Raji (cell line): ENCODE measurements around the gene VPS52.

Experiments
- POLR2A ChIP-seq: IDR thresholded peaks from 2 replicates; pipeline ENCODE4 v1.6.1; 2011; ENCODE audit warnings: low read depth, low read length, control low read depth; ENCODE audit not compliant: insufficient read depth

The VPS52 gene

DNA sequence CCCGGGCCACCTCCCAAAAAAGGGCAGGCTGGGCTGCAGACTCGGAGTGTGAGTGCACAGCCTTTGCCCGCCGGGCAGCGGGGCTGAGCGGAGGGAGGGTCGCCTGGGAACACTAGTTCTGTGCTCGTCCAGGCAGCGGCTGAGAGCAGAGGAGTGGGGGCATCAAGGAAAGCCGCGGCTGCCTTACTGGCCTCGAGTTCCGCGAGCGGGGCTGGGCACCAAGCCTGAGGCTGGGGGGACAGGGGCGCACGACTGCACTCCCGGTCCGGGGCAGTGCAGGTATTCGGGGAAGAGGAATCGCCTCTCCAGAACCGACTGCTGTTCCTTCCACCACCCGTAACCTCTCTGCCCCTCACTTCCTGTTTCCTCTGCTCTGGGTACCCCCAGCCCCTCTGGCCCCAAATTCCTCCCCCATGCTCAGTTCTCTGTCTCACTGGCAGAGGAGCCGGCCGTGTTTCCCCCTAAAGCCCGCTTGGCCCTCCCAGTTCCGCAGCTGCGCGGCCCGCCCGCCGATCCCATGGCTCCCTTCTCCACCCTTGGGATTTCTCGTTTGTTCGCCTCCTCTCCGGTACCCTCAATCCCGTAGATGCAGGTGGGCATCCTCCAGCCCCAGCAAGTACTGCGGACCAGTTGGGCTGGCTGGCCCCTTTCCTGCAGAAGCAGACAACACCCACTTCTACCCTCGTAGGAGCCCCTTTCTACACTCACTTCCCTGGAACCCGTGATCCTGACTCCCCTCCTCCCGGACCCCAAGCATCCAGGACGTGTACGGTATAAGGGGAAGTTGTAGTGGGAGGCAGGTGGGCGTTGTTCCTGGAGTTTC, 58.3 kb downstream of the VPS52 start:
- TF ChIP-seq POLR2A: 0 out of 2 replicates have a peak, but pooled peaks have one; percentile 24

- TF ChIP-seq POLR2A: no peak
These were observed 58.9 kb downstream of the VPS52 start for GRCh38 chr6:33212857-33213165.

DNA sequence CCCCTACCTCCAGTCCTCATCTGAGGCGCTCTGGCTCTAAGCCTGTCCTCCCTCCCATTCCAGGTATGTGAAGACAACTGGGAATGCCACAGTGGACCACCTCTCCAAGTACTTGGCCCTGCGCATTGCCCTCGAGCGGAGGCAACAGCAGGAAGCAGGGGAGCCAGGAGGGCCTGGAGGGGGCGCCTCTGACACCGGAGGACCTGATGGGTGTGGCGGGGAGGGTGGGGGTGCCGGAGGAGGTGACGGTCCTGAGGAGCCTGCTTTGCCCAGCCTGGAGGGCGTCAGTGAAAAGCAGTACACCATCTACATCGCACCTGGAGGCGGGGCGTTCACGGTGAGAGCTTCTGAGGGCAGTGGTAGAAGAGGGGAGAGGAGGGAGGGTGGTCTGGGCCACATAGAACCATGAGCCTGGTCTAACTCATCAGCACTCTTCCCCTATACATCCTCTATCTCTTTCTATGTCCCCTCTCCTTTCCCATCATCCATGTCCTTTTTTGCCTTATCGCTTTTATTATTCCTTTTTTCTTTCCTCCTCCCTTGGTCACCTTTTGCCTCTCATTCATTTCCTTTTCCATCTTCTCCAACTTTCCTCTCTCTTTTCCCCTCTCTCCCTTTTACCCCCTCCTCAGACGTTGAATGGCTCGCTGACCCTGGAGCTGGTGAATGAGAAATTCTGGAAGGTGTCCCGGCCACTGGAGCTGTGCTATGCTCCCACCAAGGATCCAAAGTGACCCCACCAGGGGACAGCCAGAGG, 59.8 kb downstream of the VPS52 start:
- no peak for TF ChIP-seq POLR2A

GRCh38 chr6:33211136-33211535, 60.5 kb downstream of the VPS52 start:
- no peak for TF ChIP-seq POLR2A

DNA sequence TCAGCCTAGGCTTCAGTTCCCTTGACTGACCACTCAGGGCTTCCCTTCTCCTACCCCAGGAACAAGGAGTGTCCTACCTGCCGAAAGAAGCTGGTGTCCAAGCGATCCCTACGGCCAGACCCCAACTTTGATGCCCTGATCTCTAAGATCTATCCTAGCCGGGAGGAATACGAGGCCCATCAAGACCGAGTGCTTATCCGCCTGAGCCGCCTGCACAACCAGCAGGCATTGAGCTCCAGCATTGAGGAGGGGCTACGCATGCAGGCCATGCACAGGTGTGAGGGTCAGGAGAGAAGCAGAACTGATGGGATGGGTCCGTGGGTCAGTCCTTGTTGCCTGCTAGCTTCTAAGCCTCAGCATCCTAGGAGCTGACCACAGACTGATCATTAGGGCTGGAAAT, 61.8 kb downstream of the VPS52 start:
- TF ChIP-seq POLR2A: no peak

DNA sequence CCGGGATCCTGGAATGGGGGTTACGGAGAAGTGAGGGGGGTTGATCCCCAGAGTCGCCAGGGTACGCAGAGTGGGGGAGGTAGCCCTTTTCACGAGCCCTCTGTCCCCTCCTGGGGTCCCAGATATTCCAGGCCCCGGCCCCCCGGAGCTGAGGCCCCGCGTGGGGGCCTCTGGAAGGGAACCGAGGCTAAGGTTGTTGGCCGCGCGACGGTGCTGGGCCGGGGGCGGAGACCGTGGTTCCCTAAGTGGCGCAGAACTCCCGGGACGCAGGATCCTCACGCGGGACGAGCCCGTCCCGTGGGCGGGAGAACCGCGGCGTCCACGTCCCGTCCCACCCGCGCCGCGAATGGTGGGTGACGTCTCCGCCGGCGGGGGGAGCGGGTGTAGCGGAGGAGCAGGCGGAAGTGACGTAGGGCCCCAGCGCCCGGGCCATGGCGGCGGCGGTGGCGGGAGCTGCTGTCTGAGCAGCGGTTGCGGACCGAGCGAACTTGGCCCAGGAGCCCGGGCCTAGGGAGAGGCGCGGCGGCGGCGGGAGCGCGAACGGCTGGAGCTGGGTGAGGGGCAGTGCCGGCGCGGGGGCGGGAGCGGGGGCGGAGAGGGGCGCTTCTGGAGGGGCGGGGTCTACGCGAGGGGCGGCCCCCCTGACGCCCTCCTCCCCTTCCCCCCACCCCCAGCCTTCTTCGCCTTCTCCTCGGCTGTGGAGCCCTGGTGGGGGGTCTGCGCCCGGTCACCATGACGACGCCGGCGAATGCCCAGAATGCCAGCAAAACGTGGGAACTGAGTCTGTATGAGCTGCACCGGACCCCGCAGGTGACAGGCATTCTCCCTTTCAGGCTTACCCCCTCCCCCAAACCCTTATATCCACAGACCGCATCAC, 63.3 kb downstream of the VPS52 start, which contains the start of gene RING1:
TSS of gene RING1 (plus strand) at position 410 of the 877 bp plus-strand sequence. CDS start at position 733, 323 bp downstream.
- peak; percentile 90 for TF ChIP-seq POLR2A

- no peak for TF ChIP-seq POLR2A
These were observed 64.1 kb downstream of the VPS52 start for GRCh38 chr6:33207552-33208090.

DNA sequence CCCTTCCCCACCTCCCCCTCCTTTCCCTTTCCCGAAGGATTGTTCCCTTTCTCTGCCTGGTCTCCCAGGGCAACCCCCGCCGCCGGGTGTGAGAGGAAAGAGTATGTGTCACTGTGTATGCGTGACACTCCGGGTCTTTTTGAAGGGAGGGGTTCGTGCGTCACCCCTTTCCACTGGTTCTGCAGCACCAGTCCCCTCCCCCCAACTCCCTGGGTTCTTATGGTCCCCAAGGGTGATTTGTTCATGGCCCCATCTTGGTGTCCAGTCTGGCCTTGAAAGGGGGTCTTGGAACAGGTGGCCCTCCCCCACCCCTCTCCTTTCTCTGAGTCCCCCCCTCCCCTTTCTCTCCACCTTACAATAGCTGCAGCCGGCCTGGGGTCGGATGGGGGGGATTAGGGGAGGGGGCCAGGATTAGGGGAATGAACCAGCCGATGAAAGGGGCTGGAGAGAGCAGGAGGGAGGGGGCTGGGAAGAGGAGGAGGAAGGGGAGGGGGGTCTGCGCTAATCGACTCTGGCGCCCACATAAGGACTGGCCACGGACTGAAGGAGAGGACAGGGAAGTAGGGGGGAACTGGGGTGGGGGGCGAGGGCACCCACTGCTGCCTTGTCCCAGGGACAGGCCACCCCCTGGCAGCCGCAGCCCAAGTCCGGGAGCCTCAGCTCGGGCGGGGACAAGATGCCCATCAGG, 64.7 kb downstream of the VPS52 start:
- TF ChIP-seq POLR2A: no peak; the same call in 1 of the 2 replicates

DNA sequence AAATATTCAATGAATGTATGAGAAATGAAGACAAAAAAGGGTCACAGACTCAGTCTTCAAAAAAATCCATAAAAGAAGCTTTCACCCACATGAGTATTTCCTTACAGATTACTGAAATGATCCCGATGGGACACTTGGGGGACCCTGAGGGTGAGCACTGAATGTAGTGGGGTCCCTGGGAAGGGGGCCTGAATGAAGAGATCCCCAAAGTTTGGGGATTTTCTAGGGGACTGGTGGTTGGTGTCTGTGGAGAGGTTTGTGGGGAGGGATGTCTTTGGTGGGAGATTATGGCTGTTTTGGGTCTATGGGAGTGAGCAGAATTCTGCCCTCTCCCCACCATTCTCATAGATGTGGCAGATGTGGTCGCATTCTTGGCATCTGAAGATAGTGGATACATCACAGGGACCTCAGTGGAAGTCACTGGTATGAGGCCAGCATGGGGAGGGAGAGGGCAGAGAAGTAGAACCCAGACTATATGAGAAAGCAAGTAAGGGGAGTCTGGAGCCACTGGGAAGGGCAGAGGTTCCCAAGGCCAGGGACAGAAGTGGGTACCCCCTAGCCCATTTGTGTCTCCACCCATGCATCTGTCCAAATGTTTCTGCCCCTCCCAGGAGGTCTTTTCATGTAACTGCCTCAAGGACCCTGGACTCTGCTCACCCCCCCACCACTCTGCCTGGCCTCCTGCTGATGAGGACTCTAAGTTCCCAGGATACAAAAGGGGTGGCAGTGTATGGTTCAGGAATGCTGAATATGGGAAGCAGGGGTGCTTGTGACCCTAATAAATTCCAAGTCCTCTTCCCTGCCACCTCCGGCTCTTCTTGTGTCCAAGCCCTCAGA, 65.4 kb downstream of the VPS52 start:
- TF ChIP-seq POLR2A: no peak; the same call in 1 of the 2 replicates

- no peak for TF ChIP-seq POLR2A
These were observed 66.3 kb downstream of the VPS52 start for GRCh38 chr6:33205191-33206026.

DNA sequence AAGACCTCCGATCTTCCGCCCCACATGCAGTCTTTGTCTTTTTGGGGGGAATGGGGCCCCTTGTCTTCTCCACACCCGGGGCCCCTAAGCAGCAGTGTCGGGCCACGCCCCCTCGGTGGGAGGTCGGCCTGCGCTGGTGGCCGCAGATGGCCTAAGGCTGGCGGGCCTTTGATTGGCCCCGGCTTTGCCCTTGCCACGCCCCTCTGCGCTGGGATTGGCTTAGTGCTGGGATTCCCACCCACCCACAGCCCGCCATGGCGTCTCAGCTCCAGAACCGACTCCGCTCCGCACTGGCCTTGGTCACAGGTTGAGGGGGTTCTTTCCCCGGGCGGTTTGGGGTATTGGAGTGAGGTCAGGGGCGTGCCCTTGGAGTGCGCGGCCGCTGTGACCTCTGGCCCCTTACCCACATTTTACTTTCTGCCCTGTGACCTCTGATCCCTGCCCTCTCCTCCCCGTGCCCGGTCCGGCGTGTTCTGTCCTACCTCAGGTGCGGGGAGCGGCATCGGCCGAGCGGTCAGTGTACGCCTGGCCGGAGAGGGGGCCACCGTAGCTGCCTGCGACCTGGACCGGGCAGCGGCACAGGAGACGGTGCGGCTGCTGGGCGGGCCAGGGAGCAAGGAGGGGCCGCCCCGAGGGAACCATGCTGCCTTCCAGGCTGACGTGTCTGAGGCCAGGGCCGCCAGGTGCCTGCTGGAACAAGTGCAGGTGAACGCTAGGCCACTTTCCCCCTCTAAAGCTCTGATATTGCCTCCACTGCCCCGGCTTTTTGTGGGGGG, 67.1 kb downstream of the VPS52 start, which contains the start of gene HSD17B8:
TSS of gene HSD17B8 (plus strand) at position 241 of the 776 bp plus-strand sequence. CDS start at position 255, 14 bp downstream.
- TF ChIP-seq POLR2A: peak; percentile 82

GRCh38 chr6:33204165-33204414, 67.6 kb downstream of the VPS52 start:
- no peak for TF ChIP-seq POLR2A
